T-helper 17 cell (primary cell): ENCODE results near the gene ITFG1. TPM values are rescaled to one million over a fixed set of nuclear protein-coding genes. Genes with fewer than 3 reads are reported as not detected.
"Not testable (repeated sequence)": the region's sequence is repeated elsewhere in the genome, so short reads cannot be mapped to it uniquely, and the experiment has no call there.

Source experiments
- ATAC-seq: fragments of 150-1000 bp; cut with Tn5 transposase; 2 replicates; pipeline ENCODE4 v1.10.0; 2021; ENCODE audit warnings: mild to moderate bottlenecking, moderate library complexity
- DNase-seq, 3 donors: peaks; one replicate each; pipeline versions ENCODE4 v3.0.0 to v3.0.0-alpha.2; 2020 to 2021
- H3K9me3 ChIP-seq: one replicate; pipeline ENCODE4 v1.7.0; 2013; ENCODE audit warnings: low read length, mild to moderate bottlenecking; ENCODE audit not compliant: control insufficient read depth, poor library complexity, severe bottlenecking
- H3K27ac Mint-ChIP-seq: one replicate; pipeline ENCODE4 v1.8.0; 2022; ENCODE audit warnings: mild to moderate bottlenecking, moderate library complexity, mixed read lengths
- H3K27me3 Mint-ChIP-seq: one replicate; pipeline ENCODE4 v1.8.0; 2022; ENCODE audit warnings: mixed read lengths
- H3K36me3 Mint-ChIP-seq: one replicate; pipeline ENCODE4 v1.8.0; 2022; ENCODE audit warnings: low read depth, mixed read lengths
- H3K4me1 Mint-ChIP-seq: one replicate; pipeline ENCODE4 v1.8.0; 2022; ENCODE audit warnings: mild to moderate bottlenecking, mixed read lengths
- H3K4me3 Mint-ChIP-seq: one replicate; pipeline ENCODE4 v1.8.0; 2022; ENCODE audit warnings: mild to moderate bottlenecking, moderate library complexity, mixed read lengths
- total RNA-seq, 4 donors: library from RNA in 2 of 4; stranded (reverse) in 2 of 4; gene quantifications; one replicate each; pipeline ENCODE4 v1.2.3 and lab custom pipeline; 2022 to 2026

The ITFG1 gene
- total RNA-seq, 2 donors from 2014 or later, result 27.6 to 29.5 TPM

GRCh38 chr16:47486856-47487255 lies 26.0 kb upstream of the ITFG1 start:
- H3K36me3 Mint-ChIP-seq, result no peaks in the 10 kb centered on the region
- no peaks in the 10 kb centered on the region for H3K27me3 Mint-ChIP-seq
- H3K4me3 Mint-ChIP-seq, result no peak overlapping the region
- DNase-seq (no peak), ATAC-seq (no peak)
- H3K27ac Mint-ChIP-seq, result no peak overlapping the region
- peaks cover 7% of the 10 kb centered on the region for H3K4me1 Mint-ChIP-seq
- no peaks in the 10 kb centered on the region for H3K9me3 ChIP-seq

- Mint-ChIP-seq H3K27ac (no peak overlapping the region), H3K4me1 (peaks cover 13% of the 10 kb centered on the region), H3K27me3 (no peaks in the 10 kb centered on the region), H3K4me3 (no peak overlapping the region), H3K36me3 (no peaks in the 10 kb centered on the region)
- ATAC-seq (no peak), DNase-seq (no peak)
- H3K9me3 ChIP-seq, result no peaks in the 10 kb centered on the region
These were observed 22.8 kb upstream of the ITFG1 start for GRCh38 chr16:47483616-47484015.

DNA sequence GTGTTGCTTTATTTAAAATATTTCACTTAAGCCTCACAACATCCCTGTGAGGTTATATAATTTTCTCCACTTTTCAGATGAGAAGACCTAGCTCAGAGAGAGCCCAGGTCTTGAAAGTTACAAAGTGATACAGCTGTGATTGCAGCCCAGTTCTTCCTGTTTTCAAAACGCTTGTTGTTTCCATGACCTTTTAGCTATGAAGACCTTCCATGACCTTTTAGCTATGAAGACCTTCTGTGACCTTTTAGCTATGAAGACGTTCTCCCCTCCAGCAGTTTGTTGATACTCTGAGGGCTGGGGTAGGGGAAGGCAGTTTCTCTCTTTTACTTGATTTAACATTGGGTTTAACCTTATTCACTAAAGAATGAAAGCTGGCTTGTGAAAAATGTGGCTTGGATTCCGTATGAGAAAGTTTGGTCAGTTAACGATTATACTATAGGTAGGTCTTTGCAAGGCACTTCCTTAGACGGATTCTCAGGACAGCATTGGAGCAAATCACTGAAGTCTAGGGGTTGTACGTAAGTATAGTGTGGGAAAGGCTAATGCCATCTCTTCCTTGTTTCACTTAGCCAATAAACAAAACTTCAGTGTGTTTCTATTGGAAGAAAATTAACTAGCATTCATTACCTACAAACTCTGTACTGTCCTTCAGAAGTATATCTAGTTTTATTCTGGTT lies 21.0 kb upstream of the ITFG1 start:
- ATAC-seq, result no peak
- H3K4me3 Mint-ChIP-seq, result no peak overlapping the region
- no peaks in the 10 kb centered on the region for H3K27me3 Mint-ChIP-seq
- H3K9me3 ChIP-seq, result no peaks in the 10 kb centered on the region
- DNase-seq, result no peak
- peaks cover 2% of the 10 kb centered on the region for H3K36me3 Mint-ChIP-seq
- no peak overlapping the region for H3K27ac Mint-ChIP-seq
- peaks cover 15% of the 10 kb centered on the region for H3K4me1 Mint-ChIP-seq

GRCh38 chr16:47480410-47480809 lies 19.5 kb upstream of the ITFG1 start:
- no peak for ATAC-seq
- Mint-ChIP-seq H3K27ac (no peak overlapping the region), H3K36me3 (peaks cover 3% of the 10 kb centered on the region), H3K27me3 (no peaks in the 10 kb centered on the region), H3K4me1 (peaks cover 11% of the 10 kb centered on the region), H3K4me3 (no peak overlapping the region)
- H3K9me3 ChIP-seq, result no peaks in the 10 kb centered on the region
- DNase-seq, result no peak

- ATAC-seq, result no peak
- H3K36me3 Mint-ChIP-seq, result peaks cover 3% of the 10 kb centered on the region
- no peak overlapping the region for H3K4me3 Mint-ChIP-seq
- H3K27me3 Mint-ChIP-seq, result no peaks in the 10 kb centered on the region
- H3K4me1 Mint-ChIP-seq, result peaks cover 13% of the 10 kb centered on the region
- no peaks in the 10 kb centered on the region for H3K9me3 ChIP-seq
- H3K27ac Mint-ChIP-seq, result no peak overlapping the region
- DNase-seq, result no peak
These were observed 16.8 kb upstream of the ITFG1 start for GRCh38 chr16:47477679-47478078.

DNA sequence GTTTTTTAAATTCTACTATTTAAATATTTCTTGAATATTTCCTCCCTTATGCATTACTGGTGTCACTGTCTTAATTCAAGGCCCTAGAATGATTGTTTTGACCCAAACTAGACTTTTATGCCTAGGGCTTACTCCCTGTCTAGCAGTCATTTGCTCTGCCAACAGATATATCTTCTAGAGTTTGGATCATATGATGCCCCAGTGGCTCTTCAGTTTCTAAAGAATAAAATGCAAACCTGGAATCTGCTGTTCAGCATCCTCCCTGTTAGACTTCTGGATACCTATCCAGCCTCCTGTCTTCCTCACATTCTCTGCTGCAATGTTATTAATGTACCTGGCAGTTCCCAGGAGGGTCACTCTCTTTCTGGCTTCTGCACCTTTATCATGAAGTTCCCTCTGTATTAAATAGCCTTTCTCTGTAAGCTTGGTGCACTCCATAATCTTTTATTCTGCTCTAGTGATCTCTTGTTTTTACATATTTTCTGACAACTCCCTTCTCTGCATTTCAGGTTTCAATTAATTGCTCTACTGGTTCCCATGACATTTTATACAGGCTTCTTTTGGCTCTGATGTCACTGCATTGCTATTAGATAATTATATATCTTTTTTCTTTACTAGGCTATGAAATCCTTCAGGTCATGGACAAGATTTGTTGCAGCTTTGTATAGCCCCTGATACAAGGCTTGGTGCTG lies 15.9 kb upstream of the ITFG1 start:
- H3K27ac Mint-ChIP-seq, result no peak overlapping the region
- H3K27me3 Mint-ChIP-seq, result no peaks in the 10 kb centered on the region
- no peak overlapping the region for H3K4me3 Mint-ChIP-seq
- H3K36me3 Mint-ChIP-seq, result peaks cover 3% of the 10 kb centered on the region
- H3K9me3 ChIP-seq, result no peaks in the 10 kb centered on the region
- DNase-seq, result no peak
- H3K4me1 Mint-ChIP-seq, result peaks cover 13% of the 10 kb centered on the region
- no peak for ATAC-seq

DNA sequence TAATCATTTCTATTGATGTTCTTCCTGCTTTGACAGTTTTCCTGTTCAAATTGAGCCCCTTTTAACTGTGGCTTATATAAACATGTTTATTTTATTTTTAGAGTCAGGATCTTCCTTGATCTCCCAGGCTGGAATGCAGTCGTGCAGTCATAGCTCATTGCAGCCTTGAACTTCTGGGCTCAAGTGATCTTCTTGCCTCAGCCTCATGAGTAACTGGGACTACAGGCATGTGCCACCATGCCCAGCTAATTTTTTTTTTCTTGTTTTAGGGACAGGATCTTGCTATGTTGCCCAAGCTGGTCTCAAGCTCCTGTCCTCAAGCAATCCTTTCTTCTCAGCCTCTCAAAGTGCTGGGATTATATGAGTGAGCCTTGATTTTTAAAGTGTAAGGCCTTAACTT lies 14.9 kb upstream of the ITFG1 start:
- no peak for ATAC-seq
- Mint-ChIP-seq H3K27ac (no peak overlapping the region), H3K4me3 (no peak overlapping the region), H3K4me1 (peaks cover 18% of the 10 kb centered on the region), H3K27me3 (no peaks in the 10 kb centered on the region), H3K36me3 (peaks cover 5% of the 10 kb centered on the region)
- no peak for DNase-seq
- no peaks in the 10 kb centered on the region for H3K9me3 ChIP-seq

DNA sequence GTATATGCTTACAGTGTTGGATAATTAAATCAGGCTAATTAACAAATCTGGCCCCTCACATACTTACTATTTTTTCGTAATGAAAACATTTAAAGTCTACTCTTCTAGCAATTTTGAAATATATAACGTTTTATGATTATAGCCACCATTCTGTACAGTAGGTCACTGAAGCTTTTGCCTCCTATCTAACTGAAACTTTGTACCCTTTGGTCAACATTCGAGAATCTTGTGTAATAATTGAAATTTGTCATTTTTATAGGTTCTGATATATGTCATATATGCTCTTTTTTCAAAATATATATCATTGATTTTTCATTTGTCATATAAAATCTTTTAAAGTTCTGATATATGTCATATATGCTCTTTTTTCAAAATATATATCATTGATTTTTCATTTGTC lies 12.9 kb upstream of the ITFG1 start:
- ATAC-seq, result no peak
- Mint-ChIP-seq H3K4me1 (peaks cover 13% of the 10 kb centered on the region), H3K36me3 (peaks cover 5% of the 10 kb centered on the region), H3K27me3 (no peaks in the 10 kb centered on the region), H3K4me3 (no peak overlapping the region), H3K27ac (no peak overlapping the region)
- no peaks in the 10 kb centered on the region for H3K9me3 ChIP-seq
- no peak for DNase-seq

DNA sequence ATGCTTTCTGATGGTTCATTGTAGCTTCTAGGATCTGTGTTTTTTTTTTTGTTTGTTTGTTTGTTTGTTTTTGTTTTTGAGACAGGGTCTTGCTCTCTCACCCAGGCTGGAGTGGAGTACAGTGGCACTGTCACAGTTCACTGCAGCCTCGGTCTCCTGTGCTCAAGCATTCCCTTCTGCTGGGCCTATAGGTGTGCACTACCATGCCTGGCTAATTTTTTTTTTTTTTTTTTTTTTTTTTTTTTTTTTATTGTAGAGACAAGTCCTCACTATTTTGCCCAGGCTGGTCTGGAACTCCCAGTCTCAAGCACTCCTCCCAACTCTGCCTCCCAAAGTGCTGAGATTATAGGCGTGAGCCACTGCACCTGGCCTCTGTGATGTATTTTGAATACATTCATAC lies 12.1 kb upstream of the ITFG1 start:
- H3K4me3 Mint-ChIP-seq, DNase-seq, ATAC-seq, H3K27me3 Mint-ChIP-seq, H3K27ac Mint-ChIP-seq, H3K36me3 Mint-ChIP-seq, H3K9me3 ChIP-seq: not testable (repeated sequence)
- peaks cover 16% of the 10 kb centered on the region for H3K4me1 Mint-ChIP-seq

DNA sequence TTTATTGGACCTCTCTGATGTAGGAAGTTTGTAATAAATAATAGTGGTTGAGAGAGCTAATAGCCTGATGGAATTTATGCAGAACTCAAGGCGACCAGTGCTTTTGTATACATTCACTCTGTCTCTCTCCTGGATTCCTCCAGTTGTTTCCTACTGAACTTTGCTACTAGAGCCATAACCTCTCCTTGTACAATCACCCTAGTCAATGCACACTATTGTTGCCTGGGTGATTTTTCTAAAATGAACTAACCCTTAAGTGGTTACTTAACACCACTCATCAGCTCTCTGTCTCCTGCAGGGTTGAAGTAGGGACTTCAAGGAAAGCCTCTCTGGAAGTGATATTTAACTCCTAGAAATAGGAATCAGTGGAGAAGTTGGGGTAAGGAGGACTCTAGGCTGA lies 9.9 kb upstream of the ITFG1 start:
- Mint-ChIP-seq H3K4me1 (peaks cover 18% of the 10 kb centered on the region), H3K36me3 (peaks cover 9% of the 10 kb centered on the region), H3K27ac (no peak overlapping the region), H3K4me3 (no peak overlapping the region), H3K27me3 (no peaks in the 10 kb centered on the region)
- H3K9me3 ChIP-seq, result no peaks in the 10 kb centered on the region
- no peak for ATAC-seq
- DNase-seq, result no peak

DNA sequence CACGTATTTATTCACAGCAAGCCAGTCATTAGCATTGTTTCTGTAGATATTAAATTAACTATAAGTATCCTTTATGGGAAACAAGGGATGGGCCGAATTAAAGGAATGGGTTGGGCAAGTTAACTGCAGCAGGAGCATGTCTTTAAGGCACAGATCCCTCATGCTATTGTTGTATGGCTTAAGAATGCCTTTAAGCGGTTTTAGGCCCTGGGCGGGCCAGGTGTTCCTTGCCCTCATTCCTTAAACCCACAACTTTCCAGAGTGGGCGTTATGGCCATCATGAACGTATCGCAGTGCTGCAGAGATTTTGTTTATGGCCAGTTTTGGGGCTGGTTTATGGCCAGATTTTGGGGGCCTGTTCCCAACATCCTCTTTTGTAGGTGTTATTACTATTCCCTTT lies 9.3 kb upstream of the ITFG1 start:
- Mint-ChIP-seq H3K36me3 (peaks cover 9% of the 10 kb centered on the region), H3K27ac (no peak overlapping the region), H3K4me1 (peaks cover 20% of the 10 kb centered on the region), H3K27me3 (no peaks in the 10 kb centered on the region), H3K4me3 (no peak overlapping the region)
- ATAC-seq, result no peak
- no peak for DNase-seq
- H3K9me3 ChIP-seq, result no peaks in the 10 kb centered on the region

- Mint-ChIP-seq H3K36me3 (peaks cover 9% of the 10 kb centered on the region), H3K4me3 (no peak overlapping the region), H3K4me1 (peaks cover 20% of the 10 kb centered on the region), H3K27me3 (no peaks in the 10 kb centered on the region), H3K27ac (no peak overlapping the region)
- ATAC-seq (no peak), DNase-seq (no peak)
- H3K9me3 ChIP-seq, result no peaks in the 10 kb centered on the region
These were observed 8.4 kb upstream of the ITFG1 start for GRCh38 chr16:47469227-47469626.

DNA sequence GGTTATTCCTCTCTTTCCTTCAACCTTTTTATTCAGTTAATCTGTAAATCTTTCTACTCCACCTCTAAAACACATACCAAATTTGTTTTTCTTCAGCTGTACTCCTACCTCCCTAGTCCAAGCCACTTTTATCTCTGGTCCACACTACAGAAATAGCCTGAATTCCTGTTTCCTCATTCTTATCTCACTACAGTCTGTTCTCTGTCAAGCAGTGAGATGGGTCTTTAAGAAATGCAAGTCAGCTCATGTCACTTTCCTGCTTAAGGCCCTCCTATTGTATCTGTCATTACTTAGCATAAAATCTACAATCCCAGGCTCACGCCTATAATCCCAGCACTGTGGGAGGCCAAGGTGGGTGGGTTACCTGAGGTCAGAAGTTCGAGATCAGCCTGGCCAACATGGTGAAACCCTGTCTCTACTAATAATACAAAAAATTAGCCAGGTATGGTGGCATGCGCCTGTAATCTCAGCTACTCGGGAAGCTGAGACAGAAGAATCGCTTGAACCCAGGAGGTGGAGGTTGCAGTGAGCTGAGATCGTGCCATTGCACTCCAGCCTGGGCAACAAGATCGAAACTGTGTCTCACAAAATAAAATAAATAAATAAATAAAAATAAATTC lies 7.3 kb upstream of the ITFG1 start:
- not testable (repeated sequence) for H3K4me3 Mint-ChIP-seq, H3K9me3 ChIP-seq, H3K36me3 Mint-ChIP-seq, DNase-seq, H3K27me3 Mint-ChIP-seq, ATAC-seq, H3K27ac Mint-ChIP-seq
- peaks cover 22% of the 10 kb centered on the region for H3K4me1 Mint-ChIP-seq

DNA sequence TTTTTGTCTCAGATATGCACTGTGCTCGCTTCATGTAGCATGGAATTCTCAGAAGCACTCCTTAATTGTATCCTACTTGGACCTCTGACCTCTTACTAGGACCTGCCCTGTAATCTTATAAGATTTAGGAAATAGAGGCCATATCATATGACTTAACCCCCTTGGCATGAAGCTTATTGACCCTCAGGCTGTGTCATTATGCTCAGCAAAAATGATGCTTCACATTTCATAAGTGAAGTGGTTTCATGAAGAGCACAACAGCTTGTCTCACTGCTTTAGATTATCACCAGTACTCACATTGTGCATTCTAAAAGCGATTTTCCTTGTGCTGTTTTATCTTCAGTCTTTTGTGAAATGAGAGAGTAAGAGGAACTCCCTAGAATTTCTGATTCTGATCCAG lies 6.6 kb upstream of the ITFG1 start:
- Mint-ChIP-seq H3K27me3 (no peaks in the 10 kb centered on the region), H3K4me3 (no peak overlapping the region), H3K4me1 (peaks cover 22% of the 10 kb centered on the region), H3K27ac (no peak overlapping the region), H3K36me3 (peaks cover 9% of the 10 kb centered on the region)
- ATAC-seq, result no peak
- no peak for DNase-seq
- H3K9me3 ChIP-seq, result no peaks in the 10 kb centered on the region
